ENCODE data around the gene NEK1. TPM values are rescaled to one million over a fixed set of nuclear protein-coding genes. Genes with fewer than 3 reads are reported as not detected.

The NEK1 gene
- polyA plus RNA-seq, 1 donor from 2014 or later, result 17.1 TPM

DNA sequence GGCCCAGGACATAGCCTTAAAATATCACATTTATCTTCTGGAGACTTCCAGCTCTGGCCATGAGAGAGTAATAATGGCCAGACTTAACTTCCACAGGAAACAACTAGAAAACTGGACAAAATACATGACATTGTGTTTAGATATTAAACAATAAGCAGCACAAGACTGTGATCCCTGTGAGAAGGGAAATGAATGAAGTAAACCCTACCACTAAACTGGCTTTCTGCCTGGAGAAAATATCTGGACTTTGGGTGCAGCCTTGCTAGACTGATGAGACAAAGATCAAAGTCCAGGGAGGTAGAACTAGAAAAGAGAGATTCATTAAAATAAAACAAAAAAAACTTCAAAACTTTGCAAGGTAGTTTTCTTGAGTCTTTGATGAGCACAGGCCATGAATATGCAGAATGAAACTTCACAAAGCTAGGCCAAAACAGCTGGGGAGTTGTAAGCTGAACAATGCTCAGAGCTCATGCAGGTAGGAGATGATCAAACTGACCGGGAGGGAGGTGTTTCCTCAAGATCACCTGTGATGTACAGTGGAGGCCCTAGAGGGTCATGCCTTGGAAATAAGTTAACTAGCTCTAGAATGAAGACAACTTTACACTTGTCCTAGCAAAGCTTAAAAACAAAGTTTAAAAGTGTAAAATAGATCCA lies 194.6 kb downstream of the NEK1 start:
- Histone ChIP-seq H4K20me1 (ENCODE audit: insufficient read depth) (no peaks in the 10 kb centered on the region), H3K79me2 (replicated peaks; ENCODE audit: insufficient read depth, low read length) (no peaks in the 10 kb centered on the region), H3K4me2 (ENCODE audit: low read length) (no peak overlapping the region), H3K4me3 (ENCODE audit: low read length) (no peak overlapping the region), H3F3A (ENCODE audit: insufficient read depth, low read length, poor library complexity, severe bottlenecking) (no peaks in the 10 kb centered on the region), H3K36me3 (ENCODE audit: insufficient read depth, low read length) (peaks cover 4% of the 10 kb centered on the region), H3K27me3 (ENCODE audit: insufficient read depth, low read depth, low read length) (no peaks in the 10 kb centered on the region), H3K27ac (ENCODE audit: low read length) (no peak overlapping the region), H3K9me2 (ENCODE audit: insufficient read depth, low read length) (no peaks in the 10 kb centered on the region), H3K9ac (ENCODE audit: low read length) (no peak overlapping the region), H3K9me3 (ENCODE audit: low read length) (no peaks in the 10 kb centered on the region), H2AFZ (ENCODE audit: low read depth, low read length) (no peak overlapping the region)
- TF ChIP-seq RAD21 (conservative IDR thresholded peaks at IDR 0.05), result no peak
- no peak for TF ChIP-seq TAF1 (IDR thresholded peaks at IDR 0.05; ENCODE audit: low read depth)
- no peak for TF ChIP-seq MXI1 (conservative IDR thresholded peaks at IDR 0.05; ENCODE audit: poor library complexity, severe bottlenecking)
- TF ChIP-seq SMC3 (conservative IDR thresholded peaks at IDR 0.05; ENCODE audit: poor library complexity), result no peak
- TF ChIP-seq POLR2AphosphoS5 (IDR thresholded peaks at IDR 0.05), result no peak
- TF ChIP-seq REST (IDR thresholded peaks at IDR 0.05; ENCODE audit: borderline replicate concordance), result no peak
- TF ChIP-seq CTCF (IDR thresholded peaks at IDR 0.05; ENCODE audit: poor library complexity, severe bottlenecking), result no peak
- no peak for TF ChIP-seq EZH2 (IDR thresholded peaks at IDR 0.05; ENCODE audit: borderline replicate concordance, insufficient read depth, low read length, poor library complexity, severe bottlenecking)

GRCh38 chr4:169416997-169417396 lies 195.4 kb downstream of the NEK1 start:
- H3F3A ChIP-seq (ENCODE audit: insufficient read depth, low read length, poor library complexity, severe bottlenecking), result no peaks in the 10 kb centered on the region
- H3K79me2 ChIP-seq (replicated peaks; ENCODE audit: insufficient read depth, low read length), result no peaks in the 10 kb centered on the region
- H3K27me3 ChIP-seq (ENCODE audit: insufficient read depth, low read depth, low read length), result no peaks in the 10 kb centered on the region
- H4K20me1 ChIP-seq (ENCODE audit: insufficient read depth), result no peaks in the 10 kb centered on the region
- no peak overlapping the region for H3K4me3 ChIP-seq (ENCODE audit: low read length)
- no peak overlapping the region for H2AFZ ChIP-seq (ENCODE audit: low read depth, low read length)
- no peak overlapping the region for H3K9ac ChIP-seq (ENCODE audit: low read length)
- no peak for TF ChIP-seq POLR2AphosphoS5 (IDR thresholded peaks at IDR 0.05)
- TF ChIP-seq CTCF (IDR thresholded peaks at IDR 0.05; ENCODE audit: poor library complexity, severe bottlenecking), result no peak
- no peak for TF ChIP-seq MXI1 (conservative IDR thresholded peaks at IDR 0.05; ENCODE audit: poor library complexity, severe bottlenecking)
- no peak for TF ChIP-seq EZH2 (IDR thresholded peaks at IDR 0.05; ENCODE audit: borderline replicate concordance, insufficient read depth, low read length, poor library complexity, severe bottlenecking)
- no peak for TF ChIP-seq SMC3 (conservative IDR thresholded peaks at IDR 0.05; ENCODE audit: poor library complexity)
- no peak for TF ChIP-seq RAD21 (conservative IDR thresholded peaks at IDR 0.05)
- TF ChIP-seq EP300 (conservative IDR thresholded peaks at IDR 0.05; ENCODE audit: poor library complexity, severe bottlenecking), result no peak
- TF ChIP-seq TAF1 (IDR thresholded peaks at IDR 0.05; ENCODE audit: low read depth), result no peak
- TF ChIP-seq REST (IDR thresholded peaks at IDR 0.05; ENCODE audit: borderline replicate concordance), result no peak
- peaks cover 4% of the 10 kb centered on the region for H3K36me3 ChIP-seq (ENCODE audit: insufficient read depth, low read length)
- H3K4me2 ChIP-seq (ENCODE audit: low read length), result no peak overlapping the region
- no peak overlapping the region for H3K27ac ChIP-seq (ENCODE audit: low read length)
- no peaks in the 10 kb centered on the region for H3K9me2 ChIP-seq (ENCODE audit: insufficient read depth, low read length)
- H3K9me3 ChIP-seq (ENCODE audit: low read length), result no peaks in the 10 kb centered on the region
